ENCODE results near the gene CATSPERZ.

DNA sequence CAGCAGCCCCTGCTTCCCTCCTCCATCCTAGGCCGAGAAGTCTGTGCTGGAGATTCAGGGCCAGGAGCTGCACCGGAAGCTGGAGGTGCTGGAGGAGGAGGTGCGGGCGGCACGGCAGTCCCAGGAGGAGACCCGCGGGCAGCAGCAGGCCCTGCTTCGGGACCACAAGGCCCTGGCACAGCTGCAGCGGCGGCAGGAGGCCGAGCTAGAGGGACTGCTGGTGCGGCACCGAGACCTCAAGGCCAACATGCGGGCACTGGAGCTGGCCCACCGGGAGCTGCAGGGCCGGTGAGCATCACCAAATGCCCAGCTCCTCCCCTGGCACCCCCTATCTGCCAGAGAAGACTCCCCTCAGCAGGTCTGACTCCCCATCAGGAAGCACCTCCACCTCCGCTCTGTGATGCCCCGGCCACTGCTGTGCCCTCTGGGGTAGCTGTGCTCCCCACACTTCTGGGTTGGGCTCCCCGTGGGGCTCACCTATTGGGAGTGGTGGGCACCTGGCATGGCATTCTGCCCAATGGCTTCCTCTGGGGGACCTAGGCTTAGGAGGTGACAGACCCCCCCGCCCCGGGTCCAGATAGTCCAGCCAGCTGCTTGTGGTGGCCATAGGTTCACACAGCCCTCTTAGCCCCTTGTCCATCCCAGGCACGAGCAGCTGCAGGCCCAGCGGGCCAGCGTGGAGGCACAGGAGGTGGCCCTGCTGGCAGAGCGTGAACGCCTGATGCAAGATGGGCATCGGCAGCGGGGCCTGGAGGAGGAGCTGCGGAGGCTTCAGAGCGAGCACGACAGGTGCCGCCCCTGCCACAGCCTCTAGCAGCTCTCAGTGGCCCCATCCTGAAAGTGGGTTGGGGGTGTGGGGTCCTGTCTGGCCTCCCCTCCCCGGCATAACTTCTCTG lies 52.2 kb downstream of the CATSPERZ start:
- TF ChIP-seq, protein P1, sequence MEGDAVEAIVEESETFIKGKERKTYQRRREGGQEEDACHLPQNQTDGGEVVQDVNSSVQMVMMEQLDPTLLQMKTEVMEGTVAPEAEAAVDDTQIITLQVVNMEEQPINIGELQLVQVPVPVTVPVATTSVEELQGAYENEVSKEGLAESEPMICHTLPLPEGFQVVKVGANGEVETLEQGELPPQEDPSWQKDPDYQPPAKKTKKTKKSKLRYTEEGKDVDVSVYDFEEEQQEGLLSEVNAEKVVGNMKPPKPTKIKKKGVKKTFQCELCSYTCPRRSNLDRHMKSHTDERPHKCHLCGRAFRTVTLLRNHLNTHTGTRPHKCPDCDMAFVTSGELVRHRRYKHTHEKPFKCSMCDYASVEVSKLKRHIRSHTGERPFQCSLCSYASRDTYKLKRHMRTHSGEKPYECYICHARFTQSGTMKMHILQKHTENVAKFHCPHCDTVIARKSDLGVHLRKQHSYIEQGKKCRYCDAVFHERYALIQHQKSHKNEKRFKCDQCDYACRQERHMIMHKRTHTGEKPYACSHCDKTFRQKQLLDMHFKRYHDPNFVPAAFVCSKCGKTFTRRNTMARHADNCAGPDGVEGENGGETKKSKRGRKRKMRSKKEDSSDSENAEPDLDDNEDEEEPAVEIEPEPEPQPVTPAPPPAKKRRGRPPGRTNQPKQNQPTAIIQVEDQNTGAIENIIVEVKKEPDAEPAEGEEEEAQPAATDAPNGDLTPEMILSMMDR (IDR thresholded peaks at IDR 0.05; ENCODE audit: insufficient read depth, low read length): no peak
- TF ChIP-seq POLR2AphosphoS5 (IDR thresholded peaks at IDR 0.05; ENCODE audit: low read depth): no peak

Data from HL-60 (cell line).